GM10847 (cell line): Measurements from ENCODE around the gene PLCB4.

Source experiments
- POLR2A ChIP-seq: IDR thresholded peaks from 2 replicates; pipeline ENCODE4 v1.6.1; 2011; ENCODE audit not compliant: insufficient read length; ENCODE audit errors: extremely low read depth

Gene PLCB4

GRCh38 chr20:9422321-9423057 lies 353.6 kb downstream of the PLCB4 start:
- no peak for TF ChIP-seq POLR2A

DNA sequence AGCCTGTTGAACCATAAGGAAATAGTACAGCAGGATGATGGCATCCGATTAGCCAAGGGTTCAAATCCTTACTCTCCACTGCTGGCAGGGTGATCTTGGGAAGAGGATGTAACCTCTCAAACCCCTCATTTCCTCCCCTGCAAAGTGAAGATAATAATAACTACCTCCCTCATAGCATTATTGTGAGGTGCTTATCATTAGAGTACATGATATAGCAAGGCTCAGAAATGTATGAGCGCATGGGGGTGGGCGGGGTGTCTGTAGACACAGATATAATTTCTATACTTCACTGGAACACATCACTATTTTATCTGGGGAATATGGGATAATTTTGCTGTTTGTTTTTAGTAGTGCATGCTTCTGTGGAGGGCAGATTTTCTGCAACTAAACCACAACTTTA lies 355.7 kb downstream of the PLCB4 start:
- TF ChIP-seq POLR2A = no peak

- TF ChIP-seq POLR2A = no peak
These were observed 358.8 kb downstream of the PLCB4 start for GRCh38 chr20:9427430-9428291.

DNA sequence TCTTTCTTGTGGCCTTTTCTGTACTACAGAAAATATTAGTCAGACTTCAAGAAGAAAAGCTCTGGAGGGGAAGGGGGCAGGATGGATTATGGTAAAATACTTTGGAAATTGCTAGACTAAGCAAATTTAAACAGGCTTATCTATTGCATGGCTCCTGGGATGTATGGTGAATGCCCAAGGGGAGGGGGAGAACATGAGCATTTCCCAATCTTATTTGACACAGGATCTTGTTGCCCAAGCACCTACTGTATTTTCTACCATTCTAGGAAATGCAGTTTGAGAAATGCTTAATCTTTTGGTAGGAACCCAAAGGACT lies 359.4 kb downstream of the PLCB4 start:
- TF ChIP-seq POLR2A = no peak

- no peak for TF ChIP-seq POLR2A
These were observed 370.9 kb downstream of the PLCB4 start for GRCh38 chr20:9439806-9440205.

- TF ChIP-seq POLR2A = no peak
These were observed 372.0 kb downstream of the PLCB4 start for GRCh38 chr20:9440892-9441291.

GRCh38 chr20:9441948-9442347 lies 373.1 kb downstream of the PLCB4 start:
- no peak for TF ChIP-seq POLR2A

DNA sequence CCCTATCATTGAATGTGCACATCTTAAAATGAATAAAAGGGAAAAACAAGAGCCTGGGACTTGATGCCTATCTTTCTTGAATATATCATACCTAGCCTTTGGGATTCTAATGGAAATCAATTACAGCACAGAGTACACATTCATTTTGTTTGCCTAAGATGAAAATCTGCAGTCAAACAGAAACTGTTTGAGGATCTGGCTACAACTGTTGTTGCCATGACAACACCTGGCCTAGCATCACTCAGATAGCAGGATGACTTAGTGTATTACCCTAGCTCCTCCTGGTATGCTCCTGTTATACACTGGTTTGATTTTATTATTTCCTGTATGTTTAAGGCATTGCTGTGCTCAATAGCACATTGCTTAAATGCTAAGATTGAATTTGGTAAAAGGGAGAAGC lies 374.0 kb downstream of the PLCB4 start:
- no peak for TF ChIP-seq POLR2A

GRCh38 chr20:9444921-9445320 lies 376.0 kb downstream of the PLCB4 start:
- no peak for TF ChIP-seq POLR2A

DNA sequence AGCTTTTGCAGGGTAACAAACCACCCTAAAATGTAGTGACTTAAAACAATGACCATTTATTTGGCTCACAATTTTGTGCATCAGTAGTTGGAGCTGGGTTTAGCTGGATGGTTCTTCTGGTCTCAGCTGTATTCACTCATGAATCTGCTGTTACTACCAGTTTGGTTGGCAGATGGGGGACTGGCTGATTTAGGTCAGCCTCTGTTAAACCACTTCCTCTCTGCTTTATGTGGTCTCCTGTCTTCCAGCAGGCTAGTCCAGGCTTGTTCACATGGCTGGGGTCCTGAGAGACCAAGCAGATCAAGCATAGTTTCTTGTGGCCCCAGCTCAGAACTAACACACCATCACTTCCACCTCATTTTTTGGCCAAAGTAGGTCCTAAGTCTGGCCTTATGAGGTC lies 378.3 kb downstream of the PLCB4 start:
- TF ChIP-seq POLR2A = no peak

DNA sequence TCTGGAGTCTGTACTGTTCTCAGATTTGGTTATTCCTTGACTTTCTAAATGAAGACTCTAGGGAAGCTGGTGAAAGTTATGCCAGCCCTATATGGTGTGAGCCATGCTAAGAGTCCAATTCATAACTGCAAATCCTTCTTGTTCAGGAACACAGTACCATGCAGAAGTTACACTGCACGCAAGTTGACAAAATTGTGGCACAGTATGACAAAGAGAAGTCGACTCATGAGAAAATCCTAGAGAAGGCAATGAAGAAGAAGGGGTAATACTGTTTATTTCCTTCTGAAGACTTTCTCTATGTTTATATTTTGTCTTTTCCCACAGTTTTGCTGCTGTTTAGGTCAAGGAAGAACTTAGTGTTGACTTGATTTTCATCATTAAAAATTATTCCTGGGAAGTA lies 384.3 kb downstream of the PLCB4 start:
- TF ChIP-seq POLR2A = no peak

DNA sequence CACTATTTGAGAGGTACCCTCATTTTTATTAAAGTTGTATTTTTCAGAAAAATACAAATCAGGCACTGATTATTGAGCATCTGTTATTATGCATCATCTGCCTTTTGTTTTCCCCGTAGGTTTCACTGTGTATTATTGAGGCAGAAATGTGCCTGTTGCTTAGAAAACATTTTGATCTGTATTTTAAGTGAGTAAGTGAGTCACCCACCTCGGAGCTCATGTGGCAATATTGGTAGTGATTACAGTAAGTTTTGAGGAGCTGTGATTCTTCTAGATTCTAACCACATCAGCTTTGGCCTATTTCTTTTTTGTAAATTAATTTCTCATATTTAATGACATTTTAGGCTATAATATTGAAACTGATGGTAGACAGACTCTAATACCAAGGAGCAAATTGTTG lies 385.9 kb downstream of the PLCB4 start:
- TF ChIP-seq POLR2A = no peak

DNA sequence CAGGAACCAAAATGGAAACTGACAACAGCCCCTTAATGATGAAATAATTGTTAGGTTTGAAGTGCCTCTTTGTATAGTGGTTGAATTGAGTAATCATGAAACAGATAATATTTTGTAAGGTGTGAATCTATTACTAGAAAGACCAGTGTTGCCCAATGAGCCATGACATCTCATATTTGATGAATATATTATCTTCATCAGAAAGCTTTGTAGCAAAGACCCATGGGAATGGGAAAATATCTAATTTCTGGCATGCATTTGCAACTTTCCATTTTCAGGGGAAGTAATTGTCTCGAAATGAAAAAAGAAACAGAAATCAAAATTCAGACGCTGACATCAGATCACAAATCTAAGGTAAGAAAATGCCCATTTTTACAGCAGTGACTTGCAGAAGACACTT lies 388.2 kb downstream of the PLCB4 start:
- TF ChIP-seq POLR2A = no peak

DNA sequence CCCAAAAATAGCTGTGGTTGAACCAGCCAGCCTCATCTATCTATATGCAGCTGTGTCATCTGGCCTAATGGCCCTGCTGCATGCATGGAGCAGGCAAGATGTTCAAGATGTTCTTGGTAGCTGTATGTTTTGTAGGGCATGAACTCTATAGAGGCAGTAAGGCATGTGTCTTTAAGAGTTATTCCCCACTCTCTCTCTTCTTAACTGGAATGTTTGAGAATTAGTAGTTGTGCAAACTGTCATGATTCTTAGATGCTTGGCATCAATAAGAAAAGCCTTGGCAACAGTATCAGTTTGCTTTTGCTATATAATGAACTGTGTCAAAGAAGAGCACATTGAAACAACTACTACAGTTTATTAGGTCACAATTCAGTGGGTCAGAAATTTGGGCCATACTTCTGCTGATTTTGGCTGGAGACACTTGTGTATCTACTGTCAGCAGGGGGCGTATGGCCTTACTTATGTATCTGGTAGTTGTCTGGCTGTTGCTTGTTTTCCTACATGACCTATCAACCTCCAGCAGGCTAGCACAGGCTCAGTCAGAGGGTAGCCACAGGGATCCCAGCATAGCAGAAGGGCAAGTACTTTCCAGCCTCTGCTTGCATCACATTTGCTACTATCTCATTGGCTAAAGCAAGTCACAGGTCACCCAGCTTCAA lies 389.4 kb downstream of the PLCB4 start:
- TF ChIP-seq POLR2A = no peak

DNA sequence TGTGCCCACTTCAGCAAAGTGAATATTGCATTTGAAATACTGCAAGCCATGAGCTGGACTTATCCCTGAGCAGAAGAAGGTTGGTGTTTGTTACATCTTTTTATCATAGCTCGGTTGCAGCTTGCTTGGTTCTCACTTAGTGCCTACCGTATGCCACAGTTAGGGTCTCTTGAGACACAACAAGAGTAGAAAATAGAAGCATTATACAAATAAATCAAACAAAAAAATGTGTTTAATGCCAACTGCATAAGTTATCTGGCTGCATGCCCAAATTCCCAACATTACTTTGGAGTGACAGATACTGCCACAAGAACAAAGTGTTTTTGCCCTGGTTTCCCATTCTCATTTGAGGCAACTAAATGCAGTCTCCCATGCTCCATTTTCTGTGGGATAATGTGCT lies 391.6 kb downstream of the PLCB4 start:
- TF ChIP-seq POLR2A = no peak

DNA sequence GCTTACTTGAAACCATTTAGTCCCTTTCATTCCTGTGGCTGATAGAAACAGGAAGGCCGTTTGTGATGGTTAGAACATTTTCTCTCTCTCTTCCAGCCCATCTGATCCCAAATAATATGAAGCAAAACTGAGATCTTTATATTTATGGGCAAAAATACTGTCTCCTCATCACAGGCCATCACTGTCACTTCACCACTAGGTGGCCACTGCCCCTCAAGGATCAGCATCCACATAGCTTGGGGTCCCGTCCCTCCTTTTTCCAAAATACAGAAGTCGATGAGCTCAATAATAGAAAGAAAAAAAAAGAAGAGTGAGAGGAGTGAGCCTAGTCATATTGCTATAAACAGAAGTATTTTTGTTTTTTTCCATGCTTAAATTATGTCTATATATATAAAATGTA lies 399.1 kb downstream of the PLCB4 start:
- no peak for TF ChIP-seq POLR2A

DNA sequence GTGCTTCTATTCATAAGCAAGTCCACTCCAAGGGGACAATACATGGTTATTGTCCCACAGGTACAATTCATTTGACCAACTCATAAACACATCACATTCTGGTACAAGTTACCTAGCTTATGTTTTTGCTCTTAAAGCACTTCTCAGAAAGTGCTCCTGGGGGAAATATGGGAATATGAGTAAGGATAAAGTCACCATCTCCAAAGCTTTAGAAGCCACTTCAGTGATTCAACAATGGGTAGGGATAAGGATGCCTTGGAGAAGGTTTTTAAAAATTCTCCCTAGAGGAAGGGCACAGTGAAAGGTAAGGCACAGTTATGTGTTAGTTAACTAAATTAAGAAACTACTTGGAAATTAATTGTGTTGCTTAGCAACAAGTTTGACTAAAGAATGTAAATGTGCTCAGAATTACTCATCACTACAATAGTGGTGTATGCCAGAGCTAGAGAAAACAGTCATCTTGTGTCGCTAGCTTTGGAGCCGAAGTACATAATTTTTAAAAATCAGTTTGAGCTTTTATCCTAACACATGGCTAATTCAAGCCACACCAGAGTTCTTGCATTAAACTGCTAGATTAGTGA lies 406.0 kb downstream of the PLCB4 start:
- no peak for TF ChIP-seq POLR2A

DNA sequence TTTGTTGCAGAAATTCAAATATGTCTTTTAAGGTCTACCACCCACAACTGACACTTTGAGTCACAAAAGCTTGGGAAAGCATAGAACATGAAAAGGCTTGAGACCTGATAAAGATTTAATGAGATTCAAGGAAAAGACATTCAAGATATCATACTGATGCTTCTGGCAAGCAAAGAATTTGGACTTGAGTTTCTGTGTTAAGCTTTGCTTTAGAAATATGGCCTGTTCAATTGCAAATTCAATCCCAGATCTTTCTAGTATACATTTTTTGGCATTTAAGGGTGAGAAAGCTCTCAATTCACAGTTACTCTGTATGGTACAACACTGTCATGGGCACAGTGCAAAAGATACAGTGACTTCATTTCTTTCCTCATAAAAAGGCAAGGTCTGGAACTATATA lies 406.6 kb downstream of the PLCB4 start:
- TF ChIP-seq POLR2A = no peak
